ENCODE measurements around the gene LIMCH1. TPM values are rescaled to one million over a fixed set of nuclear protein-coding genes. Genes with fewer than 3 reads are reported as not detected.

Gene LIMCH1
- total RNA-seq, 1 experiment from 2014 or later = 10.4 TPM

DNA sequence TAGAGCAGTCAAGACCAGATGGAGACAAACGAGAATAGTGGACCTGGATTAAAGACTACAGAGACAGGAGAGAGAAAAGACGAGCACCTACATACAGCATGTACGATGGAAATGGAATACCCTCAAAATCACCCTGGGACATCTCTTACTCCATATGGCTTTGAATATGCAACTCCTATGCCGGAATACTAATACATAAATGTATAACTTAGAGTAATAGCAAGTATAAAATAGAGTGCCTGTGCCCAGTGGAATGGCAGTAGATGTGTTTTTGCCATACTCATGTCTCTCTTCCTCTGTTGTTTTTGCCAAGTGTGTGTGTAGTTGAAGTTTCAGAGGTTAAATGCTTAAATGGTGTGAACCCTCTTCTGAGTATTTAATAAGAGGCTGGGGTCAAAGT lies 39.8 kb upstream of the LIMCH1 start:
- no peak overlapping the region for H3K4me2 ChIP-seq (ENCODE audit: low read length)
- POLR2A ChIA-PET = no interaction called here
- H4K20me1 ChIP-seq (ENCODE audit: insufficient read depth) = no peaks in the 10 kb centered on the region
- H3K79me2 ChIP-seq (ENCODE audit: insufficient read depth, low read length) = no peaks in the 10 kb centered on the region
- no peak overlapping the region for H3K9ac ChIP-seq (ENCODE audit: low read length)
- CTCF ChIA-PET = no interaction called here
- no peak for ATAC-seq
- TF ChIP-seq EZH2phosphoT487 (IDR thresholded peaks at IDR 0.05; ENCODE audit: borderline replicate concordance) (no peak), JUND (IDR thresholded peaks at IDR 0.05) (no peak), ELF1 (IDR thresholded peaks at IDR 0.05; ENCODE audit: borderline replicate concordance, low read depth) (no peak), SP1 (IDR thresholded peaks at IDR 0.05; ENCODE audit: low read depth) (no peak)
- TF ChIP-seq, protein P1, sequence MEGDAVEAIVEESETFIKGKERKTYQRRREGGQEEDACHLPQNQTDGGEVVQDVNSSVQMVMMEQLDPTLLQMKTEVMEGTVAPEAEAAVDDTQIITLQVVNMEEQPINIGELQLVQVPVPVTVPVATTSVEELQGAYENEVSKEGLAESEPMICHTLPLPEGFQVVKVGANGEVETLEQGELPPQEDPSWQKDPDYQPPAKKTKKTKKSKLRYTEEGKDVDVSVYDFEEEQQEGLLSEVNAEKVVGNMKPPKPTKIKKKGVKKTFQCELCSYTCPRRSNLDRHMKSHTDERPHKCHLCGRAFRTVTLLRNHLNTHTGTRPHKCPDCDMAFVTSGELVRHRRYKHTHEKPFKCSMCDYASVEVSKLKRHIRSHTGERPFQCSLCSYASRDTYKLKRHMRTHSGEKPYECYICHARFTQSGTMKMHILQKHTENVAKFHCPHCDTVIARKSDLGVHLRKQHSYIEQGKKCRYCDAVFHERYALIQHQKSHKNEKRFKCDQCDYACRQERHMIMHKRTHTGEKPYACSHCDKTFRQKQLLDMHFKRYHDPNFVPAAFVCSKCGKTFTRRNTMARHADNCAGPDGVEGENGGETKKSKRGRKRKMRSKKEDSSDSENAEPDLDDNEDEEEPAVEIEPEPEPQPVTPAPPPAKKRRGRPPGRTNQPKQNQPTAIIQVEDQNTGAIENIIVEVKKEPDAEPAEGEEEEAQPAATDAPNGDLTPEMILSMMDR (IDR thresholded peaks at IDR 0.05 in 2 of 3, conservative IDR thresholded peaks at IDR 0.05 in 1 of 3; ENCODE audit: borderline replicate concordance in 1 of 3, insufficient read depth in 1 of 3, low read depth in 2 of 3, low read length in 2 of 3) = no peak
- TF ChIP-seq, protein P2, sequence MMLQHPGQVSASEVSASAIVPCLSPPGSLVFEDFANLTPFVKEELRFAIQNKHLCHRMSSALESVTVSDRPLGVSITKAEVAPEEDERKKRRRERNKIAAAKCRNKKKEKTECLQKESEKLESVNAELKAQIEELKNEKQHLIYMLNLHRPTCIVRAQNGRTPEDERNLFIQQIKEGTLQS (IDR thresholded peaks at IDR 0.05) = no peak
- H3K9me3 ChIP-seq (ENCODE audit: control insufficient read depth in 1 of 2, insufficient read depth in 1 of 2, low read depth in 1 of 2, low read length in 2 of 2) = no peaks in the 10 kb centered on the region
- BruUV-seq (replicated peaks) = no TSS peak
- peaks cover 2% of the 10 kb centered on the region; the same call in 1 of the 2 replicates for H3K9me2 ChIP-seq (ENCODE audit: insufficient read depth)
- RAD21 ChIA-PET (ENCODE audit: low non-redundant PET in 1 of 2, low total read pairs in 2 of 2, uncharacterized antibody in 2 of 2, unreplicated experiment in 2 of 2) = no interaction called here
- H2AFZ ChIP-seq (ENCODE audit: low read depth, low read length, poor library complexity, severe bottlenecking) = no peak overlapping the region
- H3K27ac ChIP-seq (ENCODE audit: low read depth, low read length) = no peak overlapping the region
- no peaks in the 10 kb centered on the region for H3K27me3 ChIP-seq (ENCODE audit: insufficient read depth, low read length)
- intact Hi-C loops (cut with micrococcal nuclease) = no loop called here
- H3K4me1 ChIP-seq (ENCODE audit: control insufficient read depth in 1 of 2, insufficient read depth in 2 of 2, low read length in 2 of 2) = no peaks in the 10 kb centered on the region
- no peaks in the 10 kb centered on the region for H3K36me3 ChIP-seq (ENCODE audit: control insufficient read depth in 1 of 2, insufficient read depth in 2 of 2, low read length in 2 of 2)
- no peak for DNase-seq (ENCODE audit: low read depth, low spot score)
- H3K4me3 ChIP-seq (replicated peaks in 1 of 2; ENCODE audit: low read depth in 1 of 2, low read length in 2 of 2) = no peak overlapping the region

DNA sequence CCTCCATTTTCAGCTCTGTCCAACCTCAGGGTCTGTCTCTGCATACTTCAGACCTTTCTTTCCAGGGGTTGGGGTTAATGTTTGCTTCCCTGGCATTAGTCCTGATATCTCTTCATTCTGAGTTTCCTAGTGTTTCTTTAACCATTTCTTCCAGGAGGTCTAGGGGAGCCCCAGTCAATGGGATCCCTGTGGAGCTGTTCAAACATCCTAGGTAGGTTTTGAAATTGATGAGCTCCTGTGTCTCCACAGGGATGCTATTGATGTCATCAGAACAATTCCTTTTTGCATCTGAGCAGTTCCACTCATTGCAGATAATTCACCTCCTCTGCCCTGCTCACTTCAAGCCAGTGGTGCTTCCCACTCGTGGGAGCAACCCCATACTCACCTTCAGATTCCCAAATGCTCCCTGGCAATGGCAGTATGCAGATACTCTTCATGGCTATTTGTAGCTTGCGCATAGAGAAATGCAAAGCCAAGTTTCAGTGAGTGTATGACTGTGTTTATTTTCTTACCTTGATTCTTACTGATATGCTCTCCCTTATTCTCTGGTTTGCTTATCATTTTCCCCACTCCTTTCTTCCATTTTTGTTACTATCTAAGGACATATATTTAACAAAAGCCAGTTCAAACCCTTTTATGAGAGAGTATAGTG lies 33.7 kb upstream of the LIMCH1 start:
- Histone ChIP-seq H3K9me3 (ENCODE audit: control insufficient read depth in 1 of 2, insufficient read depth in 1 of 2, low read depth in 1 of 2, low read length in 2 of 2) (no peaks in the 10 kb centered on the region), H3K4me2 (ENCODE audit: low read length) (no peak overlapping the region), H3K27me3 (ENCODE audit: insufficient read depth, low read length) (no peaks in the 10 kb centered on the region), H3K36me3 (ENCODE audit: control insufficient read depth in 1 of 2, insufficient read depth in 2 of 2, low read length in 2 of 2) (no peaks in the 10 kb centered on the region), H3K9me2 (ENCODE audit: insufficient read depth) (0 out of 2 replicates have a peak, but pooled peaks cover 2% of the 10 kb centered on the region), H3K27ac (ENCODE audit: low read depth, low read length) (no peak overlapping the region), H3K9ac (ENCODE audit: low read length) (no peak overlapping the region), H4K20me1 (ENCODE audit: insufficient read depth) (no peaks in the 10 kb centered on the region), H3K4me3 (replicated peaks in 1 of 2; ENCODE audit: low read depth in 1 of 2, low read length in 2 of 2) (no peak overlapping the region), H2AFZ (ENCODE audit: low read depth, low read length, poor library complexity, severe bottlenecking) (no peak overlapping the region), H3K4me1 (ENCODE audit: control insufficient read depth in 1 of 2, insufficient read depth in 2 of 2, low read length in 2 of 2) (peaks cover 6 to 20% of the 10 kb centered on the region in 2 experiments; a peak in 3 of 4 replicates), H3K79me2 (ENCODE audit: insufficient read depth, low read length) (no peaks in the 10 kb centered on the region)
- CTCF ChIA-PET = no interaction called here
- intact Hi-C loops (cut with micrococcal nuclease) = no loop called here
- RAD21 ChIA-PET (ENCODE audit: low non-redundant PET in 1 of 2, low total read pairs in 2 of 2, uncharacterized antibody in 2 of 2, unreplicated experiment in 2 of 2) = no interaction called here
- POLR2A ChIA-PET = no interaction called here
- ATAC-seq (no peak), DNase-seq (ENCODE audit: low read depth, low spot score) (no peak)
- no TSS peak for BruUV-seq (replicated peaks)
- TF ChIP-seq EZH2phosphoT487 (IDR thresholded peaks at IDR 0.05; ENCODE audit: borderline replicate concordance) = no peak
- TF ChIP-seq, protein P3, sequence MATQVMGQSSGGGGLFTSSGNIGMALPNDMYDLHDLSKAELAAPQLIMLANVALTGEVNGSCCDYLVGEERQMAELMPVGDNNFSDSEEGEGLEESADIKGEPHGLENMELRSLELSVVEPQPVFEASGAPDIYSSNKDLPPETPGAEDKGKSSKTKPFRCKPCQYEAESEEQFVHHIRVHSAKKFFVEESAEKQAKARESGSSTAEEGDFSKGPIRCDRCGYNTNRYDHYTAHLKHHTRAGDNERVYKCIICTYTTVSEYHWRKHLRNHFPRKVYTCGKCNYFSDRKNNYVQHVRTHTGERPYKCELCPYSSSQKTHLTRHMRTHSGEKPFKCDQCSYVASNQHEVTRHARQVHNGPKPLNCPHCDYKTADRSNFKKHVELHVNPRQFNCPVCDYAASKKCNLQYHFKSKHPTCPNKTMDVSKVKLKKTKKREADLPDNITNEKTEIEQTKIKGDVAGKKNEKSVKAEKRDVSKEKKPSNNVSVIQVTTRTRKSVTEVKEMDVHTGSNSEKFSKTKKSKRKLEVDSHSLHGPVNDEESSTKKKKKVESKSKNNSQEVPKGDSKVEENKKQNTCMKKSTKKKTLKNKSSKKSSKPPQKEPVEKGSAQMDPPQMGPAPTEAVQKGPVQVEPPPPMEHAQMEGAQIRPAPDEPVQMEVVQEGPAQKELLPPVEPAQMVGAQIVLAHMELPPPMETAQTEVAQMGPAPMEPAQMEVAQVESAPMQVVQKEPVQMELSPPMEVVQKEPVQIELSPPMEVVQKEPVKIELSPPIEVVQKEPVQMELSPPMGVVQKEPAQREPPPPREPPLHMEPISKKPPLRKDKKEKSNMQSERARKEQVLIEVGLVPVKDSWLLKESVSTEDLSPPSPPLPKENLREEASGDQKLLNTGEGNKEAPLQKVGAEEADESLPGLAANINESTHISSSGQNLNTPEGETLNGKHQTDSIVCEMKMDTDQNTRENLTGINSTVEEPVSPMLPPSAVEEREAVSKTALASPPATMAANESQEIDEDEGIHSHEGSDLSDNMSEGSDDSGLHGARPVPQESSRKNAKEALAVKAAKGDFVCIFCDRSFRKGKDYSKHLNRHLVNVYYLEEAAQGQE (IDR thresholded peaks at IDR 0.05; ENCODE audit: low read depth) = no peak
- no peak for TF ChIP-seq EGR1 (IDR thresholded peaks at IDR 0.05; ENCODE audit: low read depth)
- TF ChIP-seq YY1 (IDR thresholded peaks at IDR 0.05; ENCODE audit: extremely low read depth, insufficient replicate concordance, low read depth, low read length) = no peak
- no peak for TF ChIP-seq MAX (IDR thresholded peaks at IDR 0.05)
- no peak for TF ChIP-seq SIN3A (IDR thresholded peaks at IDR 0.05; ENCODE audit: low read depth)
- TF ChIP-seq, protein P2 (IDR thresholded peaks at IDR 0.05) = no peak
- no peak for TF ChIP-seq FOSL1 (IDR thresholded peaks at IDR 0.05; ENCODE audit: low read depth)
- TF ChIP-seq EZH2 (IDR thresholded peaks at IDR 0.05) = no peak
